GM06990 (cell line): ENCODE results near the gene C1QTNF9.
"Not testable (repeated sequence)": the region's sequence is repeated elsewhere in the genome, so short reads cannot be mapped to it uniquely, and the experiment has no call there.

Experiments used
- DNase-seq: peaks from one replicate; pipeline ENCODE4 v3.0.0-alpha.2; 2011; ENCODE audit not compliant: insufficient read length; ENCODE audit errors: extremely low read depth
- H3K27me3 ChIP-seq: replicated peaks from 2 replicates; pipeline ENCODE4 v1.6.0; 2011; ENCODE audit warnings: low read length; ENCODE audit not compliant: control insufficient read depth, insufficient read depth
- H3K36me3 ChIP-seq: 2 replicates; pipeline ENCODE4 v1.5.1; 2011; ENCODE audit warnings: low read length; ENCODE audit not compliant: control insufficient read depth, insufficient read depth
- H3K4me3 ChIP-seq: replicated peaks from 2 replicates; pipeline ENCODE4 v1.5.1; 2011; ENCODE audit warnings: low read depth, mild to moderate bottlenecking, control low read depth, low read length
- CTCF ChIP-seq: IDR thresholded peaks from 2 replicates; pipeline ENCODE4 v1.5.1; 2011; ENCODE audit warnings: low read length, control low read depth, mild to moderate bottlenecking, inconsistent platforms; ENCODE audit not compliant: insufficient read depth, poor library complexity, severe bottlenecking

C1QTNF9 gene

GRCh38 chr13:24362435-24362952, 53.1 kb downstream of the C1QTNF9 start:
- no peak overlapping the region for H3K4me3 ChIP-seq
- no peak for TF ChIP-seq CTCF
- H3K36me3 ChIP-seq: no peaks in the 10 kb centered on the region
- H3K27me3 ChIP-seq: no peaks in the 10 kb centered on the region
- DNase-seq: no peak

GRCh38 chr13:24365191-24365590, 55.8 kb downstream of the C1QTNF9 start:
- no peak for TF ChIP-seq CTCF
- no peak for DNase-seq
- H3K27me3 ChIP-seq: no peaks in the 10 kb centered on the region
- no peak overlapping the region for H3K4me3 ChIP-seq
- H3K36me3 ChIP-seq: no peaks in the 10 kb centered on the region

- not testable (repeated sequence) for H3K36me3 ChIP-seq, H3K27me3 ChIP-seq, DNase-seq, H3K4me3 ChIP-seq
Measured at GRCh38 chr13:24366315-24366714, 56.9 kb downstream of the C1QTNF9 start.

- H3K27me3 ChIP-seq, DNase-seq, H3K36me3 ChIP-seq, H3K4me3 ChIP-seq: not testable (repeated sequence)
Measured at GRCh38 chr13:24371273-24371672, 61.9 kb downstream of the C1QTNF9 start.
